Measurements from ENCODE around the gene RASL11B.
A peak's percentile ranks its signal among the peaks of the same experiment; 100 is the strongest.

The RASL11B gene

DNA sequence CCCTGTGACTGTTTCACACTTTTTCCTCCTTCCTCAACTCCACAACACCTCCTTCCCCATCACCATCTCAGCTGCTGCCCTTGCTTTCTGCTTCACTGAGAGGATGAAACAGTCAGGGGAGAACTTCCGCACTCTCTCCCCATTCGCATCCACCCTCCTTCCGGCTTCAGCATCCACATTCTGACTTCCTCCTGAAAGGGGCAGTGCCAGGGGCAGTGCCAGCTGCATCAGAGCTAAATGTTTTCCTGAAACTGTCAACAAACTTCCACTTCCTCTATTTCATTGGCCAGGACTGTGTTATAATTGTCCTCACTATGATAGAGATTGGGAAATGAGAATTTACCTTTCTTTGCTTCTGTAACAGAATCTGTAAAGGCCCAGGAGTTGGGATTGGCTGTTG, 18.2 kb upstream of the RASL11B start:
- no peak overlapping the region for H3K9ac ChIP-seq (ENCODE audit: low read depth, low read length)
- H3K36me3 ChIP-seq (ENCODE audit: control insufficient read depth, insufficient read depth, low read length) = no peaks in the 10 kb centered on the region
- H3K27me3 ChIP-seq (ENCODE audit: control insufficient read depth, insufficient read depth, low read length) = no peaks in the 10 kb centered on the region; the same call in 1 of the 2 replicates
- H3K9me3 ChIP-seq (ENCODE audit: control insufficient read depth, insufficient read depth, low read length) = no peaks in the 10 kb centered on the region
- no peak overlapping the region for H3K4me3 ChIP-seq (ENCODE audit: low read depth, low read length)
- peaks cover 36% of the 10 kb centered on the region for H3K4me1 ChIP-seq (ENCODE audit: control insufficient read depth, insufficient read depth, low read length)
- H3K27ac ChIP-seq (ENCODE audit: low read depth, low read length) = no peak overlapping the region

GRCh38 chr4:52844596-52844995, 17.5 kb upstream of the RASL11B start:
- no peak overlapping the region for H3K27ac ChIP-seq (ENCODE audit: low read depth, low read length)
- no peaks in the 10 kb centered on the region for H3K36me3 ChIP-seq (ENCODE audit: control insufficient read depth, insufficient read depth, low read length)
- no peak overlapping the region for H3K4me3 ChIP-seq (ENCODE audit: low read depth, low read length)
- peaks cover 30% of the 10 kb centered on the region for H3K4me1 ChIP-seq (ENCODE audit: control insufficient read depth, insufficient read depth, low read length)
- no peaks in the 10 kb centered on the region; the same call in 1 of the 2 replicates for H3K27me3 ChIP-seq (ENCODE audit: control insufficient read depth, insufficient read depth, low read length)
- H3K9me3 ChIP-seq (ENCODE audit: control insufficient read depth, insufficient read depth, low read length) = no peaks in the 10 kb centered on the region
- no peak overlapping the region for H3K9ac ChIP-seq (ENCODE audit: low read depth, low read length)

- Histone ChIP-seq H3K9me3 (ENCODE audit: control insufficient read depth, insufficient read depth, low read length) (no peaks in the 10 kb centered on the region), H3K27ac (ENCODE audit: low read depth, low read length) (no peak overlapping the region), H3K4me3 (ENCODE audit: low read depth, low read length) (no peak overlapping the region), H3K36me3 (ENCODE audit: control insufficient read depth, insufficient read depth, low read length) (no peaks in the 10 kb centered on the region), H3K9ac (ENCODE audit: low read depth, low read length) (no peak overlapping the region), H3K4me1 (ENCODE audit: control insufficient read depth, insufficient read depth, low read length) (peaks cover 12% of the 10 kb centered on the region), H3K27me3 (ENCODE audit: control insufficient read depth, insufficient read depth, low read length) (no peaks in the 10 kb centered on the region; the same call in 1 of the 2 replicates)
These were observed 15.6 kb upstream of the RASL11B start for GRCh38 chr4:52846502-52846901.

GRCh38 chr4:52848254-52848653, 13.9 kb upstream of the RASL11B start:
- H3K4me3 ChIP-seq (ENCODE audit: low read depth, low read length) = no peak overlapping the region
- no peaks in the 10 kb centered on the region for H3K9me3 ChIP-seq (ENCODE audit: control insufficient read depth, insufficient read depth, low read length)
- no peak overlapping the region for H3K27ac ChIP-seq (ENCODE audit: low read depth, low read length)
- H3K4me1 ChIP-seq (ENCODE audit: control insufficient read depth, insufficient read depth, low read length) = 0 out of 2 replicates have a peak, but pooled peaks cover 9% of the 10 kb centered on the region
- H3K9ac ChIP-seq (ENCODE audit: low read depth, low read length) = no peak overlapping the region
- no peaks in the 10 kb centered on the region; the same call in 1 of the 2 replicates for H3K27me3 ChIP-seq (ENCODE audit: control insufficient read depth, insufficient read depth, low read length)
- no peaks in the 10 kb centered on the region for H3K36me3 ChIP-seq (ENCODE audit: control insufficient read depth, insufficient read depth, low read length)

- H3K4me1 ChIP-seq (ENCODE audit: control insufficient read depth, insufficient read depth, low read length) = peaks cover 15% of the 10 kb centered on the region
- H3K4me3 ChIP-seq (ENCODE audit: low read depth, low read length) = no peak overlapping the region
- no peaks in the 10 kb centered on the region for H3K9me3 ChIP-seq (ENCODE audit: control insufficient read depth, insufficient read depth, low read length)
- no peaks in the 10 kb centered on the region; the same call in 1 of the 2 replicates for H3K27me3 ChIP-seq (ENCODE audit: control insufficient read depth, insufficient read depth, low read length)
- H3K9ac ChIP-seq (ENCODE audit: low read depth, low read length) = no peak overlapping the region
- no peak overlapping the region for H3K27ac ChIP-seq (ENCODE audit: low read depth, low read length)
- no peaks in the 10 kb centered on the region for H3K36me3 ChIP-seq (ENCODE audit: control insufficient read depth, insufficient read depth, low read length)
These were observed 11.6 kb upstream of the RASL11B start for GRCh38 chr4:52850406-52851124.

GRCh38 chr4:52852041-52852440, 10.1 kb upstream of the RASL11B start:
- Histone ChIP-seq H3K9ac (ENCODE audit: low read depth, low read length) (no peak overlapping the region), H3K27ac (ENCODE audit: low read depth, low read length) (no peak overlapping the region)

DNA sequence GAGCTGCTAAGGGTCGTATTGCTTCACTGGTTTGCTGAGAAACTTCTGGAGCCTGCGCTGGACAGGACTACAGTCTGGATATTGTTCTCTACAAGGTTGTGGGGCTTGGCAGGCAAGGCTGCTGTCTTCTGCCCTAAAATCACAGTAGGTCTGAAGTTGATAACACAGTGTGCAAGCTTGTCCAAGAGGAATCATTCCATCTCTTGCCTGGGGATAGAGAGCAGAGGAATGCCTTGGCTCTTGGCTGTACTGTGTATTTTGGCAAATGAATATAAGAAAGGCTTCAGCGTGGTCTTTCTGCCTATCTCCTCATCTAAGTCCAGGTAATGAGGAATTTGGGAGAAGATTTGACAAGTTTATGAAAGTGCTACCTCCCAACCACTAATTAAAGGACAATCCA, 9.4 kb upstream of the RASL11B start:
- Histone ChIP-seq H3K4me3 (ENCODE audit: low read depth, low read length) (no peak overlapping the region), H3K27me3 (ENCODE audit: control insufficient read depth, insufficient read depth, low read length) (no peaks in the 10 kb centered on the region; the same call in 1 of the 2 replicates), H3K9me3 (ENCODE audit: control insufficient read depth, insufficient read depth, low read length) (0 out of 2 replicates have a peak, but pooled peaks cover 4% of the 10 kb centered on the region), H3K9ac (ENCODE audit: low read depth, low read length) (no peak overlapping the region), H3K36me3 (ENCODE audit: control insufficient read depth, insufficient read depth, low read length) (no peaks in the 10 kb centered on the region), H3K4me1 (ENCODE audit: control insufficient read depth, insufficient read depth, low read length) (peaks cover 19% of the 10 kb centered on the region), H3K27ac (ENCODE audit: low read depth, low read length) (no peak overlapping the region)

More at GRCh38 chr4:52852041-52852440, 10.1 kb upstream of the RASL11B start:
- Histone ChIP-seq H3K4me3 (ENCODE audit: low read depth, low read length) (no peak overlapping the region), H3K4me1 (ENCODE audit: control insufficient read depth, insufficient read depth, low read length) (peaks cover 19% of the 10 kb centered on the region), H3K9me3 (ENCODE audit: control insufficient read depth, insufficient read depth, low read length) (no peaks in the 10 kb centered on the region), H3K27me3 (ENCODE audit: control insufficient read depth, insufficient read depth, low read length) (no peaks in the 10 kb centered on the region; the same call in 1 of the 2 replicates), H3K36me3 (ENCODE audit: control insufficient read depth, insufficient read depth, low read length) (no peaks in the 10 kb centered on the region)

- Histone ChIP-seq H3K9ac (ENCODE audit: low read depth, low read length) (no peak overlapping the region), H3K4me3 (ENCODE audit: low read depth, low read length) (no peak overlapping the region), H3K4me1 (ENCODE audit: control insufficient read depth, insufficient read depth, low read length) (peaks cover 19% of the 10 kb centered on the region), H3K36me3 (ENCODE audit: control insufficient read depth, insufficient read depth, low read length) (no peaks in the 10 kb centered on the region), H3K9me3 (ENCODE audit: control insufficient read depth, insufficient read depth, low read length) (0 out of 2 replicates have a peak, but pooled peaks cover 5% of the 10 kb centered on the region), H3K27ac (ENCODE audit: low read depth, low read length) (no peak overlapping the region), H3K27me3 (ENCODE audit: control insufficient read depth, insufficient read depth, low read length) (no peaks in the 10 kb centered on the region; the same call in 1 of the 2 replicates)
These were observed 8.8 kb upstream of the RASL11B start for GRCh38 chr4:52853351-52853750.

DNA sequence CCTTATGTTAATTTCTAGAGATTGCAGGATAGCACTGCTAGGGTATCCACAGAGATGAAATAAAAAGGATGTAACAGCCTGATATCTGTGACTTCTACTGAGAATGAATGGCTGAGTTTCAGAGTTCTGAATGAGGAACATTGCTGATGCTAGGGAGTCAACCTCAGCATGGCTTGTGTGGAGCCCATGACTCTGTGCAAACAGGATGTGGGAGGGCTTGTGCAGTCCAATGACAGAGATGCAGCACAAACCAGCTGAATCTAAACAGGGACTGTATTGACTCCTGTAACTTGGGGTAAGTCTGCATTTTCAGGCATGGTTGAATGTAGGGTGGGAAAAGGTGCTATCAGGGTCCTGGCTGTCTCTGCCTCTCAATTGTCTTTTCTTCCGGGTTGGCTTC, 5.3 kb upstream of the RASL11B start:
- H3K9ac ChIP-seq (ENCODE audit: low read depth, low read length) = no peak overlapping the region
- peaks cover 48% of the 10 kb centered on the region for H3K4me1 ChIP-seq (ENCODE audit: control insufficient read depth, insufficient read depth, low read length)
- H3K4me3 ChIP-seq (ENCODE audit: low read depth, low read length) = no peak overlapping the region
- no peak overlapping the region for H3K27ac ChIP-seq (ENCODE audit: low read depth, low read length)
- 0 out of 2 replicates have a peak, but pooled peaks cover 5% of the 10 kb centered on the region for H3K9me3 ChIP-seq (ENCODE audit: control insufficient read depth, insufficient read depth, low read length)
- H3K27me3 ChIP-seq (ENCODE audit: control insufficient read depth, insufficient read depth, low read length) = no peaks in the 10 kb centered on the region; the same call in 1 of the 2 replicates
- H3K36me3 ChIP-seq (ENCODE audit: control insufficient read depth, insufficient read depth, low read length) = no peaks in the 10 kb centered on the region

DNA sequence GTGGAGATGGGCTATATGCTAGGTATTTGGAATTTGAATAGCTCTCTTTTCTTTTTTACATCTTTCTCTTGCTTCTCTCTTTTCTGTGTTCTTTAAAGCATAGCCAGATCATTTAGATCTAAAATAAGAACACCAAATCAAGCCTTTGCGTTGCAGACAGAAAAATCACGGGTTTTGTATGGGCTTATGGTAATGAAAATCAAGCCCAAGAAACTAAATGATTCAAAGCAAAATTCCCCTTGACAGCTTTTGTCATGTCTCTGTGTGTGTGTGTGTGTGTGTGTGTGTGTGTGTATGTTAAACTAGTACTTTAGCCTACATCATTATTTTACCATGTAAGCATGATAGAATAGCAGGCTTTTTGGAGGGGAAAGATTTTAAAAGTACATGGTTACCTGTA, 1.8 kb upstream of the RASL11B start:
- Histone ChIP-seq H3K27ac (ENCODE audit: low read depth, low read length) (no peak overlapping the region), H3K4me1 (ENCODE audit: control insufficient read depth, insufficient read depth, low read length) (peaks cover 55% of the 10 kb centered on the region), H3K4me3 (ENCODE audit: low read depth, low read length) (no peak overlapping the region), H3K9ac (ENCODE audit: low read depth, low read length) (no peak overlapping the region), H3K27me3 (ENCODE audit: control insufficient read depth, insufficient read depth, low read length) (no peaks in the 10 kb centered on the region), H3K9me3 (ENCODE audit: control insufficient read depth, insufficient read depth, low read length) (0 out of 2 replicates have a peak, but pooled peaks cover 5% of the 10 kb centered on the region), H3K36me3 (ENCODE audit: control insufficient read depth, insufficient read depth, low read length) (peaks cover 24% of the 10 kb centered on the region)

- Histone ChIP-seq H3K36me3 (ENCODE audit: control insufficient read depth, insufficient read depth, low read length) (peaks cover 34% of the 10 kb centered on the region), H3K4me1 (ENCODE audit: control insufficient read depth, insufficient read depth, low read length) (peaks cover 51% of the 10 kb centered on the region), H3K27me3 (ENCODE audit: control insufficient read depth, insufficient read depth, low read length) (no peaks in the 10 kb centered on the region), H3K4me3 (ENCODE audit: low read depth, low read length) (peak overlapping the region; percentile 90), H3K9ac (ENCODE audit: low read depth, low read length) (no peak overlapping the region; the same call in 1 of the 2 replicates), H3K9me3 (ENCODE audit: control insufficient read depth, insufficient read depth, low read length) (0 out of 2 replicates have a peak, but pooled peaks cover 5% of the 10 kb centered on the region), H3K27ac (ENCODE audit: low read depth, low read length) (no peak overlapping the region)
These were observed 820 bp upstream of the RASL11B start for GRCh38 chr4:52861171-52861823.

Measured in HUES48 (cell line).